ENCODE results near the gene NCKAP1.
A peak's percentile ranks its signal among the peaks of the same experiment; 100 is the strongest.
"Not testable (repeated sequence)": the region's sequence is repeated elsewhere in the genome, so short reads cannot be mapped to it uniquely, and the experiment has no call there.

The NCKAP1 gene

DNA sequence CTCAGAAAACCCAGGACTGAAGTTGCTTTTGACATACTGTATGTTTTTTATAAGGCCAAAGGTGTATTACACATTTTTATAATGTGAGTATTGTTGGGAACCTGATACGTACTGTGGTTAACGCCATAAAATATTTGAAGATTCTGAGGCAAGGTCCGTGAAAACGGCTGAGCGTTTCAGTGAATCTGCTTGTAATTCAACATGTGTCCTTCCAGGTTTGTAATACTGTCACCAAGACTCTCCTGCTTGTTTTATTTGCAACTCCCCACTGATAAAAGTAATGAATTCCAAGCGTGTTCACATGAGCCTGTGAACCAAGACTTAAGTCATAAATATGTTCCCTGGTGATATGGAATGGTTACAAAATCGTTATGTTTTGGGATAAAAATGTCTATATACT is 148.0 kb downstream of the NCKAP1 start:
- H3K9me3 ChIP-seq, result peaks cover 12% of the 10 kb centered on the region
- H3K4me2 ChIP-seq, result no peak overlapping the region
- H3K27ac ChIP-seq, result no peak overlapping the region
- no peaks in the 10 kb centered on the region for H3K36me3 ChIP-seq
- no peaks in the 10 kb centered on the region for H4K20me1 ChIP-seq
- TF ChIP-seq Cebpa-rat (IDR thresholded peaks at IDR 0.05), result no peak
- no peaks in the 10 kb centered on the region for H3K4me1 ChIP-seq
- H3K27me3 ChIP-seq, result no peaks in the 10 kb centered on the region
- H3K9ac ChIP-seq, result no peak overlapping the region
- H3K4me3 ChIP-seq, result no peak overlapping the region

GRCh38 chr2:182887753-182888415 is 150.4 kb downstream of the NCKAP1 start:
- no peaks in the 10 kb centered on the region for H3K4me1 ChIP-seq
- no peak overlapping the region for H3K4me2 ChIP-seq
- H3K27me3 ChIP-seq, result no peaks in the 10 kb centered on the region
- H3K9me3 ChIP-seq, result no peaks in the 10 kb centered on the region
- no peaks in the 10 kb centered on the region for H4K20me1 ChIP-seq
- no peak overlapping the region for H3K4me3 ChIP-seq
- no peak overlapping the region for H3K27ac ChIP-seq
- no peak for TF ChIP-seq Cebpa-rat (IDR thresholded peaks at IDR 0.05)
- H3K36me3 ChIP-seq, result no peaks in the 10 kb centered on the region
- H3K9ac ChIP-seq, result no peak overlapping the region

- Histone ChIP-seq H3K4me2 (no peak overlapping the region), H4K20me1 (no peaks in the 10 kb centered on the region)
- TF ChIP-seq Cebpa-rat (IDR thresholded peaks at IDR 0.05), result no peak
Observed at GRCh38 chr2:182887093-182887492, 151.2 kb downstream of the NCKAP1 start.

GRCh38 chr2:182885771-182886170 is 152.5 kb downstream of the NCKAP1 start:
- H3K36me3 ChIP-seq, result no peaks in the 10 kb centered on the region
- H4K20me1 ChIP-seq, result no peaks in the 10 kb centered on the region
- H3K27ac ChIP-seq, result no peak overlapping the region
- no peaks in the 10 kb centered on the region; the same call in 1 of the 2 replicates for H3K9me3 ChIP-seq
- no peak overlapping the region for H3K4me2 ChIP-seq
- no peaks in the 10 kb centered on the region for H3K27me3 ChIP-seq
- H3K4me1 ChIP-seq, result no peaks in the 10 kb centered on the region
- no peak overlapping the region for H3K4me3 ChIP-seq
- no peak overlapping the region for H3K9ac ChIP-seq
- no peak for TF ChIP-seq Cebpa-rat (IDR thresholded peaks at IDR 0.05)

More at GRCh38 chr2:182887093-182887492, 151.2 kb downstream of the NCKAP1 start:
- H3K9me3 ChIP-seq, result no peaks in the 10 kb centered on the region
- H3K36me3 ChIP-seq, result no peaks in the 10 kb centered on the region
- no peak overlapping the region for H3K4me3 ChIP-seq
- H3K27me3 ChIP-seq, result no peaks in the 10 kb centered on the region
- no peak overlapping the region for H3K9ac ChIP-seq
- no peaks in the 10 kb centered on the region for H3K4me1 ChIP-seq
- H3K27ac ChIP-seq, result no peak overlapping the region

DNA sequence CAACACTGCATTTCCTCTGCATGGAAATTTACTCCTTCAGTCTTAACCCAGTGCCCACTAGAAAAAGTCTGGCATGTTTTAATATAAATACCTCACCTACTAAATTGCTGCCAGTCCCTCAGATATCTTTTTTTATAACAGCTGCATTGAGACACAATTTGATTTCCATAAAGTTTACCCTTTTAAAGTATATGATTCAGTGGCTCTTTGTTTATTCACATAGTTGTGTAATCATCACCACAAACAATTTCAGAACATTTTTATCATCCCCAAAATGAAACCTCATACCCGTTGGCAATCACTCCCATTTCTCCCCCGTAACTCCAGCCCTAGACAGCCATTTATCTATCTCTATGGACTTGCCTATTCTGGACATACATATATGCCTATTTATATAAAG is 154.8 kb downstream of the NCKAP1 start:
- H4K20me1 ChIP-seq, result no peaks in the 10 kb centered on the region
- H3K9me3 ChIP-seq, result peaks cover 6% of the 10 kb centered on the region; the same call in 1 of the 2 replicates
- no peak overlapping the region for H3K9ac ChIP-seq
- H3K4me3 ChIP-seq, result no peak overlapping the region
- no peaks in the 10 kb centered on the region for H3K4me1 ChIP-seq
- H3K36me3 ChIP-seq, result no peaks in the 10 kb centered on the region
- TF ChIP-seq Cebpa-rat (IDR thresholded peaks at IDR 0.05), result no peak
- H3K27ac ChIP-seq, result no peak overlapping the region
- H3K4me2 ChIP-seq, result no peak overlapping the region
- H3K27me3 ChIP-seq, result no peaks in the 10 kb centered on the region

DNA sequence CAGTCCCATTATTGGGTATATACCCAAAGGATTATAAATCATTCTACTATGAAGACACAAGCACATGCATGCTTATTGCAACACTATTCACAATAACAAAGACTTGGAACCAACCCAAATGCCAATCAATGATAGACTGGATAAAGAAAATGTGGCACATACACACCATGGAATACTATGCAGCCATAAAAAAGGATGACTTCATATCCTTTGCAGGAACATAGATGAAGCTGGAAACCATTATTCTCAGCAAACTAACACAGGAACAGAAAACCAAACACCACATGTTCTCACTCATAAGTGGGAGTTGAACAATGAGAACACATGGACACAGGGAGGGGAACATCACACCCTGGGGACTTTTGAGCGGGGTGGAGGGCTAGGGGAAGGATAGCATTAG is 158.2 kb downstream of the NCKAP1 start:
- H3K4me1 ChIP-seq, H3K9ac ChIP-seq, H3K4me2 ChIP-seq, H3K36me3 ChIP-seq, H3K27ac ChIP-seq, H3K4me3 ChIP-seq, H4K20me1 ChIP-seq, H3K27me3 ChIP-seq, H3K9me3 ChIP-seq: not testable (repeated sequence)

DNA sequence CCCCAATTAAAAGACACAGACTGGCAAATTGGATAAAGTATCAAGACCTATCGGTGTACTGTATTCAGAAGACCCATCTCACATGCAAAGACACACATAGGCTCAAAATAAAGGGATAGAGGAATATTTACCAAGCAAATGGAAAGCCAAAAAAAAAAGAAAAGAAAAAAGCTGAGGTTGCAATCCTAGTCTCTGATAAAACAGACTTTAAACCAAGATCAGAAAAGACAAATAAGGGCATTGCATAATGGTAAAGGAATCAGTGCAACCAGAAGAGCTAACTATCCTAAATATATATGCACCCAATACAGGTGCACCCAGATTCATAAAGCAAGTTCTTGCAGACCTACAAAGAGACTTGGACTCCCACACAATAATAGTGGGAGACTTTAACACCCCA is 161.6 kb downstream of the NCKAP1 start:
- not testable (repeated sequence) for H4K20me1 ChIP-seq, H3K9me3 ChIP-seq, H3K36me3 ChIP-seq, H3K27ac ChIP-seq, H3K4me1 ChIP-seq, H3K9ac ChIP-seq, H3K27me3 ChIP-seq, H3K4me3 ChIP-seq, H3K4me2 ChIP-seq

- H3K27ac ChIP-seq, result no peak overlapping the region
- H3K9ac ChIP-seq, result no peak overlapping the region
- peaks cover 11% of the 10 kb centered on the region; the same call in 1 of the 2 replicates for H3K27me3 ChIP-seq
- H3K4me3 ChIP-seq, result no peak overlapping the region
- no peak overlapping the region for H3K4me2 ChIP-seq
- TF ChIP-seq Cebpa-rat (IDR thresholded peaks at IDR 0.05), result no peak
- no peaks in the 10 kb centered on the region for H4K20me1 ChIP-seq
- H3K36me3 ChIP-seq, result no peaks in the 10 kb centered on the region
- H3K9me3 ChIP-seq, result peaks cover 12% of the 10 kb centered on the region; the same call in 1 of the 2 replicates
- no peaks in the 10 kb centered on the region for H3K4me1 ChIP-seq
Observed at GRCh38 chr2:182870227-182870626, 168.0 kb downstream of the NCKAP1 start.

GRCh38 chr2:182868054-182868796 is 170.0 kb downstream of the NCKAP1 start:
- no peak for TF ChIP-seq Cebpa-rat (IDR thresholded peaks at IDR 0.05)
- no peaks in the 10 kb centered on the region for H4K20me1 ChIP-seq
- no peaks in the 10 kb centered on the region for H3K36me3 ChIP-seq
- H3K4me3 ChIP-seq, result no peak overlapping the region
- no peak overlapping the region for H3K27ac ChIP-seq
- H3K4me2 ChIP-seq, result no peak overlapping the region
- peaks cover 12% of the 10 kb centered on the region; the same call in 1 of the 2 replicates for H3K9me3 ChIP-seq
- H3K4me1 ChIP-seq, result 0 out of 2 replicates have a peak, but pooled peaks cover 5% of the 10 kb centered on the region
- no peak overlapping the region for H3K9ac ChIP-seq
- H3K27me3 ChIP-seq, result peaks cover 11% of the 10 kb centered on the region; the same call in 1 of the 2 replicates

DNA sequence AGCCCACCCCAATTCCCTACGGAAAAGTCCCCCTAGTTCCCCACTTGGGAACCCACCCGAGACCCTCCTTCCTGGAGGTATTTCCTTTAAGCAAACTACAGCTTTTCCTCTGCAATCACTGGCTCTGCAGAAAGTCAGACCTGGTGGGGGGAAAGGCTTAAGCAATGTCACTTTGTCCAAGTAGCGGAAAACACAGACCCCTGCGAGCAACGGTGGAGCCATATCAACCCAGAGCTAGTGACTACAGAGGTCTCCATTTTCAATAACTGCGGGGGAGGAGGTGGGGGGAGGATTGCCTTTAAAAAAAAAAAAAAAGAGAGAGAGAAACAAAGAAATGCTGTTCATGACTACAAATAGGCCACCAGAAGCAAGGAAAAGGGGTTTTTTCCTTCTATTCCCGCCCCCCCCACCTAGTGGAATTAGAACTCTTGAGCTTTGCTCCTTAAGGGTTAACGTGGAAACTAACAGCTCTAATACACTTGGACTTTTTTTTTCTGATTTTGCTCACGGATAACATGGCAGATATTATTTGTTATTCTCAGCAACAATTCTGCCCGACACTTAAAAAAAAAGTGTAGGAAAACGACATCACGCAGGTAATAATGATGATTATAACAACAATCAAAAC is 170.7 kb downstream of the NCKAP1 start:
- H3K4me3 ChIP-seq, result no peak overlapping the region
- H3K27ac ChIP-seq, result no peak overlapping the region

More for the DNA sequence above, 170.7 kb downstream of the NCKAP1 start:
- Histone ChIP-seq H3K27me3 (peaks cover 11% of the 10 kb centered on the region; the same call in 1 of the 2 replicates), H3K9me3 (peaks cover 12% of the 10 kb centered on the region; the same call in 1 of the 2 replicates), H3K9ac (no peak overlapping the region), H3K4me2 (0 out of 2 replicates have a peak overlapping the region, but pooled peaks have one; percentile 1), H3K36me3 (no peaks in the 10 kb centered on the region), H3K4me1 (peaks cover 11% of the 10 kb centered on the region), H4K20me1 (no peaks in the 10 kb centered on the region)
- TF ChIP-seq Cebpa-rat (IDR thresholded peaks at IDR 0.05), result no peak

All from BLaER1 (cell line).